IPS-18a (cell line): ENCODE measurements around the gene BRD3OS.

Experiments
- H3K27ac ChIP-seq: one replicate; pipeline ENCODE4 v1.5.1; 2013; ENCODE audit warnings: low read length
- H3K27me3 ChIP-seq: one replicate; pipeline ENCODE4 v1.6.1; 2013; ENCODE audit warnings: mild to moderate bottlenecking, low read length; ENCODE audit not compliant: control insufficient read depth, insufficient read depth
- H3K36me3 ChIP-seq: one replicate; pipeline ENCODE4 v1.6.1; 2013; ENCODE audit warnings: low read depth, low read length; ENCODE audit not compliant: control insufficient read depth
- H3K4me1 ChIP-seq: one replicate; pipeline ENCODE4 v1.6.1; 2013; ENCODE audit warnings: low read depth, low read length; ENCODE audit not compliant: control insufficient read depth
- H3K4me3 ChIP-seq: one replicate; pipeline ENCODE4 v1.5.1; 2013; ENCODE audit warnings: low read length
- H3K9ac ChIP-seq: one replicate; pipeline ENCODE4 v1.6.1; 2013; ENCODE audit warnings: mild to moderate bottlenecking, low read length, moderate library complexity
- H3K9me3 ChIP-seq: one replicate; pipeline ENCODE4 v1.6.1; 2013; ENCODE audit warnings: low read depth, low read length; ENCODE audit not compliant: control insufficient read depth

Gene BRD3OS

DNA sequence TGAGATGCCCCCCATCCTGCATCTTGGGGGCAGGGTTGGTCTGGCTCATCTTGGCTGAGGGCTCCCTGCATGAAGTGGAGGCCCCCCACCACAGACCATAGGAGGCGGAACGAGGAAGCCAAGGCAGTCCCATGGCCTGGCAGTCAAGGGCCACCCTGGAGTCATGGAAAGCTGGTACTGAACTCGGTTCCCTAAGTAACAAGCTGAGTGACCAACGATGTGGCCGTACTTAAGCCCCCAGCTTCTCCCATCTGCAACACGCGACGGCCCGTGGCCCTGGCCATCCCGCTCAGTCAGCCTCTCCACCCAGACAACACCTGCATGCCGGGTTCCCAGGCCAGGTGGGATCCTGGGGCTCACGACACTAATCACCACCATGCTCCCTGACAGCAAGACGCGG is 25.4 kb downstream of the BRD3OS start:
- no peak overlapping the region for H3K9ac ChIP-seq
- H3K4me3 ChIP-seq: no peak overlapping the region
- H3K36me3 ChIP-seq: peaks cover 61% of the 10 kb centered on the region
- H3K27me3 ChIP-seq: no peaks in the 10 kb centered on the region
- no peak overlapping the region for H3K27ac ChIP-seq
- no peaks in the 10 kb centered on the region for H3K4me1 ChIP-seq
- H3K9me3 ChIP-seq: no peaks in the 10 kb centered on the region

DNA sequence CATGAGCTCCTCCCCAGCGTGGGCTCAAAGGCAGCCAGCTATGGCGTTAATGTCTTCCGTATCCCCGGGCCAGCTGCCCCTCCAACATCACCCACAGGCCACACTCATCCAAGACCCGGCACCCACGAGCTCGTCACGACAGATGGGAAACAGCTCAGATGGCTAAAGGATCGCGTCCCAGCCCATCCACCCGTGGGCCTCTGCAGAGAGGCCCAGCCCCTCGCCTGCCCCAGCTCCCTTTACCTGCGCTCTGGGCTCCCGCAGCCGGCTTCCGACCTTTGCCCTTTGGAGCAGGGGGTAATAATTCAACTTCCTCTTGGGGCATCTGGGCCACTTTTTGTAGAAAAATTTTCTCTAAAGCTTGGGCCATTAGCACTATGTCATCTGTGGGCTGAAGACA is 26.0 kb downstream of the BRD3OS start:
- Histone ChIP-seq H3K9ac (no peak overlapping the region), H3K27me3 (no peaks in the 10 kb centered on the region), H3K9me3 (no peaks in the 10 kb centered on the region), H3K27ac (no peak overlapping the region), H3K36me3 (peaks cover 58% of the 10 kb centered on the region), H3K4me3 (no peak overlapping the region), H3K4me1 (no peaks in the 10 kb centered on the region)

DNA sequence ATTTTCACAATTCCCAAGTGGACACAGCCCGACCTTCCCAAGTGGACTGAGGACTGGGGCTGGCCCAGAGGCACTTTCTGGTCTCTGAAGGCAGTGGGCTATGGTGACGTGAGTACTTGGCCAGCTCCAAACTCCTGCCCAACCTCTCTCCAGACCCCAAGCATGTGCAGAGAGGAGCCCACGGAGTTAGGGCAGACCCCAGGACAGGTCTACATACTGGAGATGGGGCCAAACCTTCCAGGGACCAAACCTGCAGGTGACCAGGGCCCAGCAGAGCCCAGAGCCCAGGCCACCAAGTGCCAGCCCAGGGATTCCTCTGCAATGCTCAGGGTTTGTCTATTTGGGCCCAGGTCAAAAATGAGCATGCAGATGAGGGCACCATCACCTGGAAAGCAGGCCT is 27.2 kb downstream of the BRD3OS start:
- peaks cover 53% of the 10 kb centered on the region for H3K36me3 ChIP-seq
- H3K9ac ChIP-seq: no peak overlapping the region
- no peaks in the 10 kb centered on the region for H3K9me3 ChIP-seq
- no peaks in the 10 kb centered on the region for H3K27me3 ChIP-seq
- no peak overlapping the region for H3K4me3 ChIP-seq
- H3K4me1 ChIP-seq: no peaks in the 10 kb centered on the region
- no peak overlapping the region for H3K27ac ChIP-seq

DNA sequence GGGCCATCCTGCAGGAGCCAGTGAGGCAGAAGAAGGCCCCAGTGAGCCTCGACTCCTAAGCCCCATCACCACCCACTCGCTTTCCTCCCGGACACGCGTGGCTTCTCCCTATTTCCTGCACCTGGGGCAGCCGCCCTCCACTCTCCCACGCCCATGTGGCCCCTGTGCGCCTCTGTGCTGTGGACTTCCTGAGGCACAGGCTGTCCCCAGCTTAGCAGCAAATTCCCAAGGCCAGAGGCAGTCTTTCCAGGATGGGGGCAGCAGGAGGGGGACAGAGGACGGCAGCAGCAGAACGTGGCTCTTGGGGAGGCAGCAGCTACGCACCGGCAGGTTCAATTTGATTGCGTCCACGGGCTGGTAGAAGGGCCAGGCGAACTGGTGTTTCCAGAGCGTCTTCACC is 27.7 kb downstream of the BRD3OS start:
- H3K9ac ChIP-seq: no peak overlapping the region
- H3K4me1 ChIP-seq: no peaks in the 10 kb centered on the region
- no peaks in the 10 kb centered on the region for H3K27me3 ChIP-seq
- H3K36me3 ChIP-seq: peaks cover 48% of the 10 kb centered on the region
- H3K27ac ChIP-seq: no peak overlapping the region
- no peak overlapping the region for H3K4me3 ChIP-seq
- H3K9me3 ChIP-seq: no peaks in the 10 kb centered on the region

DNA sequence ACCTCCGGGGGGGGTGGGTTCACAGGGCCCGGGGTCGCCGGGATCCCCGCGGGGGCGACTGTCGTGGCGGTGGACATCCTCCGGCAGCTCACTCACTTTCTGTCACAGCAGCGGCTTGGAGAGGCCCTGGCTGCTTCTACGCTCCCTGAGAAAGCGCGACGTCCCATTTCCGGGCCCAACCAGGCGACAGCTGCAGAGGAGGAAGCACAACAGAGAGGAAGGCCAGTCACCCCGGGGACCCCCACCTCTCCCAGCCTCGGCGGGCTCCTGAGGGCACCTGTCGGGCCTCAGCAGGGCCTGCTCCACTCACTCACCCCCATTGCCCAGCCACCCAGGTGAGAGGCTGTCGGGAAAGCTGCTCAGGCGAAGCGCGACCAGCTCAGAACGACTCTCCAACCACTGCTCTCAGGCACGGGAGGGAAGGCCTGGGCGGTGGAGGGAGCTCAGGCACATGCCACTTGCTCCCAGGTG is 28.2 kb downstream of the BRD3OS start:
- Histone ChIP-seq H3K4me3 (no peak overlapping the region), H3K36me3 (peaks cover 44% of the 10 kb centered on the region), H3K9ac (no peak overlapping the region), H3K27me3 (no peaks in the 10 kb centered on the region), H3K4me1 (no peaks in the 10 kb centered on the region), H3K9me3 (no peaks in the 10 kb centered on the region), H3K27ac (no peak overlapping the region)

DNA sequence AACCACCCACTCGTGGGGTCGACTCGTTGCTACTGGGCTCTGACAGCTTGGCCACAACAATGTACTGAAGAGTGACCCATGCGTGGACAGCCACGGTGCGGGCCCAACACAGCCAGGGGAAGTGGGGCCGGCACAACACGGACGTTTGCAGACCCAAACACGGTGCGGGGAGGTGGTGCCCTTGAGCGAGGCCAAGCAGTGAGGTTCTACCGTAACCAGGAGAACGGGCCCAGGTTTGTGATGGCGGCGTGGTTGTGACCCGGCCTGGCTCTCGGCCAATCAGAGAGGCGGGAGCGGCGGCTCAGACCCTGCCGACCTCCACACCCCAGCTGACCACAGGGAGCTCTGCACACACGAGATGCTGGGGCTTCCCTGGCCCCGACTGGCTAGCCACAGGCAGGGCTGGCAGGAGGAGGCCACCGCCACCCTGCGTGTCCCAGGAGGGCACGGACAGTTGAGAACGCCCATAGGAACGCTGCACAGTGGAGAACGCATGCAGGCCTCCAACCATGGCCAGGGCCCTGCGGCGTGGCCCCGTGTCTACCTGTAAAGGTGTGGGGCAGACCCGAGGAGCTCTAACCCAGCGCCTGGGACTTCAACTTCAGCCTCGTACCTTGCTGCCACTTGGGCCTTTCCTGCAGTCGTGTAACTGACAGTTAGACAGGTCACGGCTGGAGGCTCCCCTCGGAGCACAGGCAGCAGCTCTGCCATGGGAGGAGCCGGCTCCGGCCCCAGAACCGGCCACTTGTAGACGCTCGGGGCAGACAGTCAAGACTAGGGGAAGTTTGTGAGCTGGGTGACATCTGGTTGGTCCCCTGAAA is 28.9 kb downstream of the BRD3OS start:
- Histone ChIP-seq H3K27me3 (no peaks in the 10 kb centered on the region), H3K4me1 (no peaks in the 10 kb centered on the region), H3K9me3 (no peaks in the 10 kb centered on the region), H3K27ac (no peak overlapping the region), H3K36me3 (peaks cover 37% of the 10 kb centered on the region), H3K9ac (no peak overlapping the region), H3K4me3 (no peak overlapping the region)

DNA sequence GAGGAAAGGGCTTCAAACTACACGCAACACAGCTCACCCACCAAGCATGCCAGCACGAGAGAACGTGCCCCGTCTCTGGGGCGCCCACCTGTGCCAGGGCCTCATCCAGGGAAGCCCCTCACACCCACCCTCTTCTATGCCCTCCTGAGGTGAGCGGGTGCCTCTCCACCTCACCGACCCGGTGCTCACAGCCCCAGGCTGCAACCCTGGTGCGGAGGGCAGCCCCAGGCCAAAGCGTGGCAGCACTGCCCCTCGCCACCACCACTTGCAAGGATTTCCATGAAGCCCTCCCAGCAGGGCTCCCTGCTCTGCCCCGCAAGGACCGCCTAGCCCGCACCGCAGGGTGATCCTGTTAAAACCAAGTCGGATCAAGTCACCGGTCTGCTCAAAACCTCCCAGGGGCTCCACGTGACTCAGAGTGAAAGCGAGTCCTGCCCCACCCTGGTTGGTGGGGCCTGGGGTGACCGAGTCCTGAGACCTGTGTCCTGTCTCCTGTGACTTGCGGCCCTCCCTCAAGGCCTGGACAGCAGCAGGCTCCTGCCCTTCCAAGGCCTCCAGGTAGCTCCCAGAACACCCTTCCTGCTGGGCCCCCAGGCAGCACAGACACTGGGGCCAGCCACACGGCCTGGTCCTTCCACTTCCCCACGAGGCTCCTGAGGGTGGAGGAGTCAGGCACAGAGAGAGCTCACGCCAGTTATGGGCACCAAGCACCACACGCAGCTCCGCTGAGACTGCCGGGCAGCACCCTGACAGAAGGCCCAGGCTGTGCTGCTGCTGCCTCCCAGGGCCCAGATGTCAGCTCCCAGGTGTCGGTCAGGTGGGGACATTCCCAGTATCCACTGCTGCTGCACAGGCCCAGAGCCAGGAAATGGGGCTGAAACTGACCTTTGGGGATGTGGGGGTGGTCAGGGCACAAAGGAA is 29.9 kb downstream of the BRD3OS start:
- Histone ChIP-seq H3K36me3 (peaks cover 27% of the 10 kb centered on the region), H3K9me3 (no peaks in the 10 kb centered on the region), H3K4me3 (no peak overlapping the region), H3K9ac (no peak overlapping the region), H3K27ac (no peak overlapping the region), H3K27me3 (no peaks in the 10 kb centered on the region), H3K4me1 (no peaks in the 10 kb centered on the region)

DNA sequence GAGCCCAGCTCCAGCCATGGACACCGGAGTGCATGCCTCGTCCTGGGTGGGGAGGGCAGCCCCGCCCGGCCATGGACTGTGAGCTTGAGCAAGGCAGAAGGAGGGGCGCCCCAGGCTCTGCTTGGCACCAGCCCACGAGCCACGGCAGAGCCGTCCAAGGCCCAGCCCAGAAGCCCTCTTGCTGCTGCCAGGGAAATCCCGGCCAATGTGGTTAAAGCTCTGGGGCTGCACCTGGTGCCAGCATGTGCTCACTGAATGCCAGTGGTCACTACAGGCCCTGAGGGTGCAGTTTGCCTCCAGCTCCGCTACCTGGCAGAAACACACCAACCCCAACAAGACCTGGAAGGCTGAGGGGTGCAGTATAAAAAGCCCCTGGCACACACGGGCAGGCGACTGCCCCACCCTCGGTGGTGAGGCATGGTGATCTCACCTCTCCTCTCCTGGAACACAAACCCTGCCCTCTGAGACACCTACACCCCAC is 30.7 kb downstream of the BRD3OS start:
- H3K4me1 ChIP-seq: no peaks in the 10 kb centered on the region
- no peaks in the 10 kb centered on the region for H3K9me3 ChIP-seq
- H3K9ac ChIP-seq: no peak overlapping the region
- H3K4me3 ChIP-seq: no peak overlapping the region
- peaks cover 19% of the 10 kb centered on the region for H3K36me3 ChIP-seq
- H3K27ac ChIP-seq: no peak overlapping the region
- H3K27me3 ChIP-seq: no peaks in the 10 kb centered on the region

DNA sequence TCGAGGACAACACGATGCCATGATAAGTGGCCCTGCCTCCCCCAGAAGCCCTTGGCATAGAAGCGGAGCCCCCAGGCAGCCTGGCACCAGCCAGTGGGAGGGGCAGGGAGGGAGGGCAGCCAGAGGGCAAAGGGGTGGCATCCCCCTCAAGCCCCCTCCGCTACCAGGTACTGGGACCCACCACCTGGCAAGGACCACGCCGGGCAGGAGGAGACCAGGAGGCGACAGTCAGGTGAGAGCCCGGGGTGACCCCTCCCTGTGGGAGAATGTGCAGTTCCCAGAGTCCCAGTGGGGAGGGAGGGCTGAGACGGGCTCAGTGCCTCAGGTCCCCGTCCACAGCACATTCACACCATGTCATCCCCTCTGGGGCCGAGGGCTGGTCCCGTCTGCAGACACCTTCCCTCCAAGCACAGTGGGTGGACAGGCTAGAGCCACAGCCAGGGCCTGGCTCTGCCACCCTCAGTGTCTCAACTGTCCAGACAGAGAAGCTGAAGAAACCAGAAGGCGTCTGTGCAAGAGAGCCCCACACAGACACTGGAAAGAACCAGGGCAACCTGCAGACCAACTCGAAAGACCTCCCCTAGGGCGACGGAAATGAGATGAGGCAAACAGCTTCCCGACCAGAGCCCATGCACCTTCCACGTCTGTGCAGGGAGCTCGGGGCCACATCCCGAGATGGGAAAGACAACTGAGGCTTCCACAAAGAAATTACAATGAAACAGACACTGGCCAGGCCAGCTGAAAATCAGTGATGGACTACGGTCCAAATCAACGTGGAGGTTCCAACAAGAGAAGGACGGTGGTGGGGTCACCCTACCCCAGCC is 31.4 kb downstream of the BRD3OS start:
- H3K36me3 ChIP-seq: peaks cover 12% of the 10 kb centered on the region
- H3K27me3 ChIP-seq: no peaks in the 10 kb centered on the region
- no peak overlapping the region for H3K9ac ChIP-seq
- no peaks in the 10 kb centered on the region for H3K9me3 ChIP-seq
- H3K27ac ChIP-seq: no peak overlapping the region
- no peaks in the 10 kb centered on the region for H3K4me1 ChIP-seq
- H3K4me3 ChIP-seq: no peak overlapping the region

DNA sequence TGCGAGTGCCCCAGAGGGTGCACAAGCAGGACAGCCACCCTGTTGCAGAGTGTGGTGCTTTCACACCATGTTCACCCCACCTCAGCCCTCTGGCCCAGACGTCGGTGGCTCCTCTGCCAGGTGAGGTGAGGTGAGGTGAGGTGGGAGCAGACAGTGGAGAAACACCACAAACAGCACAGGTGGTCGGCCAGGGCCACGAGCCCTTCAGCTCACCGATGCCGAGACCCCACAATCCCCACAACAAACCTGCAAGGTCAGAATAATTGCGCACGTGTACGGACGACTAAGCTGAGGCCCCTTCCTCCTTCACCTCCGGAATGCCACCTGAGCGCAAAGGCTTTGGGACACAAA is 32.0 kb downstream of the BRD3OS start:
- Histone ChIP-seq H3K4me1 (no peaks in the 10 kb centered on the region), H3K27ac (no peak overlapping the region), H3K9me3 (no peaks in the 10 kb centered on the region), H3K9ac (no peak overlapping the region), H3K27me3 (no peaks in the 10 kb centered on the region), H3K4me3 (no peak overlapping the region), H3K36me3 (peaks cover 9% of the 10 kb centered on the region)
